NT2/D1 (cell line): Measurements from ENCODE around the gene PTPRJ.

ENCODE experiments used
- SUZ12 ChIP-seq: IDR thresholded peaks from 2 replicates; pipeline ENCODE4 v1.6.1; 2011; ENCODE audit not compliant: insufficient read length, insufficient read depth; ENCODE audit errors: extremely low read depth
- YY1 ChIP-seq: IDR thresholded peaks from 2 replicates; pipeline ENCODE4 v1.6.1; 2011; ENCODE audit not compliant: insufficient read length, insufficient read depth
- ZNF274 ChIP-seq: IDR thresholded peaks from 2 replicates; pipeline ENCODE4 v1.6.1; 2011; ENCODE audit warnings: mild to moderate bottlenecking, low read depth, low read length

DNA sequence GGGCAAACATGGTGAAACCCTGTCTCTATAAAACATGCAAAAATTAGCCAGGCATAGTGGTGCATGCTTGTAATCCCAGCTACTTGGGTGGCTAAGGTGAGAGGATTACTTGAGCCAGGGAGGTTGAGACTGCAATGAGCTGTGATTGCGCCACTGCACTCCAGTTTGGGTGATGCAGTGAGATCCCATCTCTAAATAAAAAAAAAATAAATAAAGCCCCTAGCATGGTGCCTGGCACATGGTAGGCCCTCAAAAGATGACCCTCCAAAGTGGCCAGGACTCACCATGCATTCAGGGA is 74.6 kb downstream of the PTPRJ start:
- TF ChIP-seq YY1 (no peak), SUZ12 (no peak), ZNF274 (no peak)
